GM11168 (cell line): Measurements from ENCODE around the gene INSYN2B.

Experiments
- in situ Hi-C: fragments of 300-500 bp; cut with MboI; formaldehyde crosslinking; loops from one replicate; pipeline ENCODE4 v1.12.0; 2022; ENCODE audit warnings: low sequenced_read_pairs; ENCODE audit not compliant: unreplicated experiment

INSYN2B gene

GRCh38 chr5:169904059-169904458 lies 76.2 kb downstream of the INSYN2B start:
- in situ Hi-C loops, result no loop called here

GRCh38 chr5:169901896-169902295 lies 78.4 kb downstream of the INSYN2B start:
- in situ Hi-C loops, result no loop called here

- in situ Hi-C loops, result no loop called here
Measured at GRCh38 chr5:169897481-169897880, 82.8 kb downstream of the INSYN2B start.

GRCh38 chr5:169895926-169896325 lies 84.4 kb downstream of the INSYN2B start:
- in situ Hi-C loops, result no loop called here

GRCh38 chr5:169893571-169893970 lies 86.7 kb downstream of the INSYN2B start:
- in situ Hi-C loops, result no loop called here

- in situ Hi-C loops, result no loop called here
Measured at GRCh38 chr5:169893010-169893409, 87.3 kb downstream of the INSYN2B start.

- in situ Hi-C loops, result no loop called here
Measured at GRCh38 chr5:169889572-169889971, 90.7 kb downstream of the INSYN2B start.

- in situ Hi-C loops, result no loop called here
Measured at GRCh38 chr5:169886677-169887076, 93.6 kb downstream of the INSYN2B start.

GRCh38 chr5:169886033-169886432 lies 94.3 kb downstream of the INSYN2B start:
- in situ Hi-C loops, result no loop called here

- in situ Hi-C loops, result no loop called here
Measured at GRCh38 chr5:169881702-169882303, 98.5 kb downstream of the INSYN2B start.

GRCh38 chr5:169880785-169881184 lies 99.5 kb downstream of the INSYN2B start:
- in situ Hi-C loops, result no loop called here

- in situ Hi-C loops, result no loop called here
Measured at GRCh38 chr5:169880012-169880663, 100.2 kb downstream of the INSYN2B start.

- in situ Hi-C loops, result no loop called here
Measured at GRCh38 chr5:169876386-169876785, 103.9 kb downstream of the INSYN2B start.

- in situ Hi-C loops, result no loop called here
Measured at GRCh38 chr5:169875731-169876130, 104.6 kb downstream of the INSYN2B start.

GRCh38 chr5:169875091-169875728 lies 105.1 kb downstream of the INSYN2B start:
- in situ Hi-C loops, result no loop called here

GRCh38 chr5:169874621-169875020 lies 105.7 kb downstream of the INSYN2B start:
- in situ Hi-C loops, result no loop called here

- in situ Hi-C loops, result no loop called here
Measured at GRCh38 chr5:169873642-169874041, 106.7 kb downstream of the INSYN2B start.

- in situ Hi-C loops, result no loop called here
Measured at GRCh38 chr5:169871826-169872490, 108.3 kb downstream of the INSYN2B start.

GRCh38 chr5:169870211-169870610 lies 110.1 kb downstream of the INSYN2B start:
- in situ Hi-C loops, result no loop called here

GRCh38 chr5:169869066-169869465 lies 111.2 kb downstream of the INSYN2B start:
- in situ Hi-C loops, result no loop called here

- in situ Hi-C loops, result no loop called here
Measured at GRCh38 chr5:169867347-169867746, 112.9 kb downstream of the INSYN2B start.
